H9 (cell line): ENCODE data around the gene HIP1R. TPM values are rescaled to one million over a fixed set of nuclear protein-coding genes. Genes with fewer than 3 reads are reported as not detected.

Experiments used
- DNase-seq: peaks from one replicate; pipeline ENCODE4 v3.0.0-alpha.2; 2017
- H2AFZ ChIP-seq: one replicate; pipeline ENCODE4 v1.6.1; 2013; ENCODE audit warnings: mild to moderate bottlenecking, low read length, control low read depth, moderate library complexity
- H2AK5ac ChIP-seq: 2 replicates; pipeline ENCODE4 v1.6.1; 2013; ENCODE audit warnings: low read length, control low read depth, mixed read lengths; ENCODE audit not compliant: insufficient read length
- H2BK120ac ChIP-seq: one replicate; pipeline ENCODE4 v1.6.1; 2013; ENCODE audit warnings: low read depth, mild to moderate bottlenecking, low read length, control low read depth, inconsistent platforms; ENCODE audit not compliant: poor library complexity, severe bottlenecking
- H2BK12ac ChIP-seq: 2 replicates; pipeline ENCODE4 v1.6.1; 2013; ENCODE audit warnings: low read length, control low read depth, mixed read lengths, low read depth; ENCODE audit not compliant: insufficient read length
- H2BK15ac ChIP-seq: 2 replicates; pipeline ENCODE4 v1.6.1; 2013; ENCODE audit warnings: low read depth, low read length, control low read depth
- H2BK20ac ChIP-seq: one replicate; pipeline ENCODE4 v1.6.1; 2013; ENCODE audit warnings: low read depth, mild to moderate bottlenecking, low read length, control low read depth, inconsistent platforms; ENCODE audit not compliant: poor library complexity, severe bottlenecking
- H2BK5ac ChIP-seq: 2 replicates; pipeline ENCODE4 v1.6.1; 2013; ENCODE audit warnings: low read length, control low read depth, mixed read lengths; ENCODE audit not compliant: insufficient read length
- H3K14ac ChIP-seq: 2 replicates; pipeline ENCODE4 v1.6.1; 2013; ENCODE audit warnings: low read length, control low read depth; ENCODE audit not compliant: insufficient read depth
- H3K18ac ChIP-seq: 2 replicates; pipeline ENCODE4 v1.6.1; 2013; ENCODE audit warnings: low read depth, mild to moderate bottlenecking, mixed read lengths, low read length, control low read depth; ENCODE audit not compliant: insufficient read length
- H3K23ac ChIP-seq: 2 replicates; pipeline ENCODE4 v1.6.1; 2013; ENCODE audit warnings: low read length, control low read depth, mixed read lengths, low read depth; ENCODE audit not compliant: insufficient read length
- H3K23me2 ChIP-seq: 2 replicates; pipeline ENCODE4 v1.6.1; 2013; ENCODE audit warnings: low read depth, mild to moderate bottlenecking, mixed read lengths, low read length, control low read depth; ENCODE audit not compliant: insufficient read length, poor library complexity, severe bottlenecking
- H3K27ac ChIP-seq: 2 replicates; pipeline ENCODE4 v1.5.1; 2013; ENCODE audit warnings: low read length, control low read depth, mixed read lengths, low read depth; ENCODE audit not compliant: insufficient read length
- H3K27me3 ChIP-seq: 2 replicates; pipeline ENCODE4 v1.6.1; 2013; ENCODE audit warnings: low read length, control low read depth, inconsistent platforms; ENCODE audit not compliant: insufficient read depth
- H3K4ac ChIP-seq: 2 replicates; pipeline ENCODE4 v1.6.1; 2013; ENCODE audit warnings: low read depth, mild to moderate bottlenecking, control low read depth, inconsistent platforms, low read length, moderate library complexity
- H3K4me1 ChIP-seq: 2 replicates; pipeline ENCODE4 v1.6.1; 2013; ENCODE audit warnings: low read length, control low read depth, inconsistent platforms; ENCODE audit not compliant: insufficient read depth
- H3K4me2 ChIP-seq: 2 replicates; pipeline ENCODE4 v1.6.1; 2013; ENCODE audit warnings: low read length, control low read depth, mixed read lengths; ENCODE audit not compliant: insufficient read length, insufficient read depth
- H3K56ac ChIP-seq: 2 replicates; pipeline ENCODE4 v1.6.1; 2013; ENCODE audit warnings: low read depth, mild to moderate bottlenecking, mixed read lengths, low read length, control low read depth; ENCODE audit not compliant: insufficient read length
- H3K79me1 ChIP-seq: 2 replicates; pipeline ENCODE4 v1.6.1; 2013; ENCODE audit warnings: low read depth, mild to moderate bottlenecking, moderate library complexity, low read length, control low read depth, inconsistent platforms; ENCODE audit not compliant: insufficient read depth, poor library complexity, severe bottlenecking
- H3K79me2 ChIP-seq: 2 replicates; pipeline ENCODE4 v1.6.1; 2013; ENCODE audit warnings: low read length, control low read depth, inconsistent platforms; ENCODE audit not compliant: insufficient read depth
- H3K9ac ChIP-seq: 2 replicates; pipeline ENCODE4 v1.6.1; 2013; ENCODE audit warnings: low read length, control low read depth, mixed read lengths; ENCODE audit not compliant: insufficient read length; ENCODE audit errors: extremely low read depth
- H3K9me3 ChIP-seq: one replicate; pipeline ENCODE4 v1.6.1; 2013; ENCODE audit warnings: low read depth, low read length, inconsistent platforms; ENCODE audit not compliant: control insufficient read depth
- H3T11ph ChIP-seq: one replicate; pipeline ENCODE4 v1.6.1; 2013; ENCODE audit warnings: mild to moderate bottlenecking, low read length, control low read depth, inconsistent platforms
- H4K20me1 ChIP-seq: one replicate; pipeline ENCODE4 v1.6.1; 2013; ENCODE audit not compliant: control insufficient read depth, insufficient read length, insufficient read depth
- H4K5ac ChIP-seq: 2 replicates; pipeline ENCODE4 v1.6.1; 2013; ENCODE audit warnings: low read depth, mild to moderate bottlenecking, mixed read lengths, low read length, control low read depth; ENCODE audit not compliant: insufficient read length
- H4K8ac ChIP-seq: replicated peaks from 2 replicates; pipeline ENCODE4 v1.6.1; 2013; ENCODE audit warnings: low read length, control low read depth, mixed read lengths, low read depth; ENCODE audit not compliant: insufficient read length
- H4K91ac ChIP-seq: 2 replicates; pipeline ENCODE4 v1.6.1; 2013; ENCODE audit warnings: low read depth, mild to moderate bottlenecking, moderate library complexity, mixed read lengths, low read length, control low read depth; ENCODE audit not compliant: insufficient read length
- H3K27ac Mint-ChIP-seq, 3 experiments: 2 replicates in 2 of 3; 3 replicates in 1 of 3; pipeline ENCODE4 v1.8.0; 2020 to 2021; ENCODE audit warnings: mixed read lengths in 3 of 3, mild to moderate bottlenecking in 1 of 3, moderate library complexity in 1 of 3
- H3K27me3 Mint-ChIP-seq: 2 replicates; pipeline ENCODE4 v1.8.0; 2021; ENCODE audit warnings: low read depth, mild to moderate bottlenecking, moderate library complexity, mixed read lengths
- H3K36me3 Mint-ChIP-seq, 3 experiments: 2 replicates in 2 of 3; 3 replicates in 1 of 3; pipeline ENCODE4 v1.8.0; 2020 to 2021; ENCODE audit warnings: low read depth in 3 of 3, mixed read lengths in 3 of 3; ENCODE audit not compliant: insufficient read depth in 1 of 3
- H3K4me1 Mint-ChIP-seq, 2 experiments: 2 replicates each; pipeline ENCODE4 v1.8.0; 2020; ENCODE audit warnings: mixed read lengths in 2 of 2
- H3K4me3 Mint-ChIP-seq, 2 experiments: 2 replicates in 1 of 2; 3 replicates in 1 of 2; pipeline ENCODE4 v1.8.0; 2020 to 2021; ENCODE audit warnings: mild to moderate bottlenecking in 2 of 2, mixed read lengths in 2 of 2, moderate library complexity in 1 of 2
- H3K9me3 Mint-ChIP-seq, 2 experiments: 2 replicates in 1 of 2; 3 replicates in 1 of 2; pipeline ENCODE4 v1.8.0; 2020; ENCODE audit warnings: mild to moderate bottlenecking in 2 of 2, mixed read lengths in 2 of 2, moderate library complexity in 1 of 2
- CTCF ChIP-seq: fragments of 200-600 bp; sonication (generic); conservative IDR thresholded peaks from 3 replicates; pipeline ENCODE4 v1.8.0; 2021; ENCODE audit warnings: antibody characterized with exemption, mild to moderate bottlenecking
- WGBS: extraction: QIAGEN DNeasy Blood & Tissue Kit; methylation state at CpG from one replicate; pipeline ENCODE4 v1.1.7; 2013; ENCODE audit warnings: missing lambda C conversion rate, low lambda C conversion rate, mixed read lengths; ENCODE audit not compliant: insufficient read length; ENCODE audit errors: extremely low coverage; 5-methylcytosine and 5-hydroxymethylcytosine counted together
- total RNA-seq: library from RNA; stranded (reverse); gene quantifications from 2 replicates; pipeline ENCODE4 v1.2.1, GENCODE V29; 2021

The HIP1R gene
- total RNA-seq, 1 experiment from 2014 or later = 17.4 TPM

- DNase-seq = no peak
- no peaks in the 10 kb centered on the region; the same call in 1 of the 2 replicates for H3K27me3 ChIP-seq
- H3K4me2 ChIP-seq = no peak overlapping the region
- H4K8ac ChIP-seq = no peak overlapping the region
- no peak overlapping the region for H2BK120ac ChIP-seq
- no peak overlapping the region for H3K23ac ChIP-seq
- H3K79me1 ChIP-seq = peaks cover 2% of the 10 kb centered on the region
- no peak overlapping the region for H2BK5ac ChIP-seq
- no CpG with 5 or more reads among the region's 5 CpGs for WGBS
- H2BK20ac ChIP-seq = no peak overlapping the region
- H3K36me3 Mint-ChIP-seq = no peaks in the 10 kb centered on the region
- TF ChIP-seq CTCF = no peak
- H3K56ac ChIP-seq = no peak overlapping the region
- H4K5ac ChIP-seq = no peak overlapping the region
- no peaks in the 10 kb centered on the region for H3K23me2 ChIP-seq
- peaks cover 8% of the 10 kb centered on the region for H3K4me1 ChIP-seq
- no peak overlapping the region for H2BK15ac ChIP-seq
- H4K20me1 ChIP-seq = no peaks in the 10 kb centered on the region
- H2BK12ac ChIP-seq = no peak overlapping the region
- no peak overlapping the region for H4K91ac ChIP-seq
- no peak overlapping the region for H3K9ac ChIP-seq
- H3K18ac ChIP-seq = peak overlapping the region; percentile 1
- H3K4ac ChIP-seq = no peak overlapping the region; the same call in 1 of the 2 replicates
- no peak overlapping the region; a peak in 1 of 7 replicates for H3K27ac Mint-ChIP-seq
- H3K9me3 ChIP-seq = no peaks in the 10 kb centered on the region
- no peak overlapping the region for H3K14ac ChIP-seq
- peaks cover 50 to 63% of the 10 kb centered on the region in 2 experiments for H3K4me1 Mint-ChIP-seq
- no peaks in the 10 kb centered on the region for H3K9me3 Mint-ChIP-seq
- H3K4me3 Mint-ChIP-seq = no peak overlapping the region
- no peak overlapping the region for H2AFZ ChIP-seq
- H3T11ph ChIP-seq = no peak overlapping the region
- no peak overlapping the region for H3K27ac ChIP-seq
- no peak overlapping the region for H2AK5ac ChIP-seq
- H3K27me3 Mint-ChIP-seq = peaks cover 80% of the 10 kb centered on the region
- no peaks in the 10 kb centered on the region for H3K79me2 ChIP-seq
These were observed 52.6 kb downstream of the HIP1R start for GRCh38 chr12:122887819-122888212.
